Activated CD4-positive, alpha-beta T cell treated with anti-CD3 and anti-CD28 coated beads, Interleukin-2, amount 50 U/mL, for 4 hours (primary cell): ENCODE measurements around the gene MGAT4B.
"Not testable (repeated sequence)": the region's sequence is repeated elsewhere in the genome, so short reads cannot be mapped to it uniquely, and the experiment has no call there.

Source experiments
- DNase-seq, 2 experiments: peaks; one replicate each; pipeline ENCODE4 v3.0.0-alpha.2; 2020

MGAT4B gene

DNA sequence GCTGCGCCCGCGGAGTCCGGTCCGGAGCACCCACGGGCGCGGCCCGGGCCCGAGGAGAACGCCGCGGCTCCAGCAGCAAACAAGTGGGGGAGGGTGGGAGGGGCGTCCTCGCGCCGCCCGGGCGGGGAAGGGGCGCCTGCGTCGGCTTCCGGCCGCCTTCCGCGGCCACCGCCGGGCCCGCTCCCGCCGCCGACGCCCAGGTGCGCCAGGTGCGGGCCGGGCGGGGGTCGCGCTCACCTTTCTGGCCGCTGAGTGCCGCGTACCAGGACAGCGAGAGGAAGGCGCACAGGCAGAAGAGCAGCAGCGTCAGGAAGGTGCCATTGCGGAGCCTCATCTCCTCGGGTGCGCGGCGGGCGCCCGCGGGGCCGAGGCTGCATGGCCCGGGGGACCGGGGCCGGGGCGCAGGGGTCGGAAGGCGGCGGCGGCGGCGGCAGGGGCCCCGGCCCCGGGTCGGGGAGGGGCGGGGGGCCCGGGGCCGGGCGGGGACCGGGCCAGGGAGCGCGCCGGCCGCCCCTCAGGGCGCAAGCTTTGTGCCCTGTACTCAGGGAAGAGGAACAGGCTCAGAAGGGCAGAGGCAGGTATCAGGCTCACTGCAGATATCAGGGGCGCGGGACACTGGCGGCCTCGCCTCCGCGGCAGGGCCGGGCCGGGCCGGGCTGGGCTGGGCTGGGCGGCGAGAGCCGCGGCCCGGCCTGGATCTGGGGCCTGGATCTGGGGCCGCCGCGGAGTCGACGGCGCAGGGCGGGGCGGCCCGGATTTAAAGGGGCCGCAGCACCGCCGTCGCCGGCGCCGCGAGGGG, at the start of gene MGAT4B:
TSS of gene MGAT4B (minus strand) at position 617 of the 799 bp plus-strand sequence. CDS start at position 334, 283 bp downstream.
- DNase-seq, result peak in 1 of 2 experiments; percentile 34

DNA sequence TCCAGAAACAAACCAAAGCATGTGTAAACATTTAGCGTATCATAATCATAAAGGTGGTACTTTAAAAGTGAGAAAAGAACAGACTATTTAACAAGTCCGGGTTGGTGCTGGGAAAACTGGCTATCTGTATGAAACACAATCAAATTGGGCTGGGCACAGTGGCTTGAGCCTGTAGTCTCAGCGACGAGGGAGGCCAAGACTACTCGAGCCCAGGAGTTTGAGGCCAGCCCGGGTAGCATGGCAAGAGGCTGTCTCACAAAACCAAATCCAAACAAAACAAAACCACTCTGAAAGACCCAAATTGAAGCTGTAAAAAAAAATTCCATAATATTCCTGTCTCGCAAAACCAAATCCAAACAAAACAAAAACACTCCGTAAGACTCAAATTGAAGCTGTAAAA, 47.7 kb upstream of the MGAT4B start:
- no peak for DNase-seq

DNA sequence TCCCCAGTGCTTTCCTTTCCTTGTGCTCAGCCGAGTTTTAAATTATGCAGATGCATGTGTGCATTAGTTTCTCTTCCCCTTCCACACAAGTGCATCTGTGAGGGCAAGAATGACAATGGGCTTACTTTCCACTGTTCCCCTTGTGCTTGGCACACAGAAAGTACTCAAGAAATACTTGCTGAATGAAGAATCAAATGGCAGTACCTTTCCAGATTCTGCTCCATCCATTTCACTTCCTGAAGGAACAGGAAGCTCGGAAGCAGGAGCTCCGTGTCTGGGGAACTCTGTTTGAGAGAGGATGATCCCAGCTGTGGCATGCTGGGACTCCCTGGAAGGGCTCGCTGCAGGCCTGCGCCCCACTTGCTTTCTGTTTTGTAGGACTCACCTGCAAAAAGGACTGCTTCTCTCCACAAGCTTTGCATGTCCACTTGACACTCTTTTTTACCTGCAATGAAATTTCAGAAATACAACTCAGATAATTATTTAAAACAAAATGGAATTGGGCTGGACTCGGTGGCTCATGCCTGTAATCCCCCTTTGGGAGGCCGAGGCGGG, 46.4 kb upstream of the MGAT4B start:
- DNase-seq, result no peak

DNA sequence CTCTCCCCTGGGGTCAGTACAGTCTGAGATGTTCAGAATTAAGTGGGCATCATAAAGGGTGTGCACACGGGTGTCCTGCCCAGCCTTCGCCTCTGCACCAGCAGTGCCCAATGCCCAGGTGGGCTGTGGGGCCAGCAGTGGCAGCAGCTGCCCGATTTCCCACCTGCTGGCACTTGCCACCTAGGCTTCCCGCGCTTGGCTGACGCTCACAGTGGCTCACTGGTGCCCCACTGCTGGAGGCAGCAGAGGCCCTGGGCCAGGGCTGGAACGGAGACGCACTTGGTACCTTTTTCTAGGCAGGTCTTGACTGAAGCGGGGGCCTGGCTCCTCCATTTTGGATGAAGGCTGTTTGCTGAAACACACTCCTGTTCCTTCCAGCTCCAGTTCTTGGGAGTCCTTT, 35.0 kb upstream of the MGAT4B start:
- DNase-seq, result no peak

DNA sequence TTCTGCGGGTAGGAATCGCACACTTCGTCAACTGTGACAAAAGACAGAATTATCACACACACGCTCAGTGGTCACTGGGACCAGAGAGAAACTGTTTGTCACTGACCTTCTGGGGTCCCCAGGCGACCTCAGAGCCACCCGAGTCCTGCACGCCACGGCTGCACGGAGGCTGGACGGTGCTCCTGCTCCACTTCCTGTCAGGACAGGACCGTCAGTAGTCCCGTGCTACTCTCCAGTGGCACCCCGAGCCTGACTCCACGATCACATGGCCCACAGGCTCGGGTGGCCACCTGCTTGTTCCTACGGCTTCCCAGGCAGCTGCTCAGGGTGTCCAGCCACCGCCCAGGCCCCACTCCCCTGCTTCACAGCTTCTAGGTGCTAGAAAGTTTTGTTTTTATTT, 34.1 kb upstream of the MGAT4B start:
- no peak for DNase-seq

DNA sequence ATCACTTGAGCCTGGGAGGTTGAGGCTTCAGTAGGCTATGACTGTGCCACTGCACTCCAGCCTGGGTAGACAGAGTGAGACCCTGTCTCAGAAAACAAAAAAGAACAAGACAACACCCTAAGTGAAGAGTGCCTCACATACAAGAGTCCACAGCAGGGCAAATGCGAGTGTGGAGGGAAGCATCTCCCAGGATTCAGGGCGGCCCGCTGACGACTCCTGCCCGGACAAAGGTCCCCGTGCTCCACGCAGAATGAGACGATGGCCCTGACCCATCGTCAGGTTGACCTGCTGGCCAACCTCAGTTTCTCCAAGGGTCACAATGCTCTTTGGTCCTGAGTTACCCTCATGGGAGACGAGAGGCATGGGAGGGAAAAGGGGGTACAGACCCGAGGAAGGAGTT, 33.7 kb upstream of the MGAT4B start:
- no peak for DNase-seq

DNA sequence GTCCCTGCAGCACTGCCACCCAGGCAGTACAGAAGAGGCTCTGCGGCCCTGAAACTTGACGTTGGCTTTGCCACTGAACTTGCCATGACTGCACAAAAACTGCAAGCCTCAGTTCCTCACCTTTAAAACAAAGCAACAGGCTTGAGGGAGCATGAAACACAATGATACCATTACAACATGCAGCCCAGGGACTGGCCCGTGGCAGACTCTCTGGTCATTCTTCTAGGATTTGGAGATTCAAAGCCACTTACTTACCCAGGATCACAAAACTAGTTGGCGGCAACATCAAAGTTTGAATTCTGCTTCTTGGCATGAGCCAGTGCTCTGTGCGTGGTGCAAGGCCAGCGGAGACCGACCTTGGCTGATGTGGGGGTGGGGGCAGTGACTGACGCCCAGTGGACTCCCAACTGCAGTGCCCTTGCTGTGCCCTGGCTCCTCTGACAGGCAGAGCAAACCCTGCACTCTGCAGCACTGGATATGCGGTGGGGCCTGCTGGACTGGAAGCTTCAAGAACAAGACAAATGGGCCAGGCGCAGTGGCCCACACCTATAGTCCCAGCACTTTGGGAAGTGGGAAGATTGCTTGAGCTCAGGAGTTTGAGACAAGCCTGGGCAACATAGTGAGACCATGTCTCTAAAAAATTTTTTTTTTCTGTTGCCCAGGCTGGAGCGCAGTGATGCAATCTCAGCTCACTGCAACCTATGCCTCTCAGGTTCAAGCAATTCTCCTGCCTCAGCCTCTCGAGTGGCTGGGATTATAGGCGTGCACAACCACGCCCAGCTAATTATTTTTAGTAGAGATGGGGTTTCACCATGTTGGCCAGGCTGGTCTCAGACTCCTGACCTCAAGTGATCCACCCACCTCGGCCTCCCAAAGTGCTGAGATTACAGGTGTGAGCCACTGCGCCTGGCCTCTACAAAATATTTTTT, 32.9 kb upstream of the MGAT4B start:
- no peak for DNase-seq

DNA sequence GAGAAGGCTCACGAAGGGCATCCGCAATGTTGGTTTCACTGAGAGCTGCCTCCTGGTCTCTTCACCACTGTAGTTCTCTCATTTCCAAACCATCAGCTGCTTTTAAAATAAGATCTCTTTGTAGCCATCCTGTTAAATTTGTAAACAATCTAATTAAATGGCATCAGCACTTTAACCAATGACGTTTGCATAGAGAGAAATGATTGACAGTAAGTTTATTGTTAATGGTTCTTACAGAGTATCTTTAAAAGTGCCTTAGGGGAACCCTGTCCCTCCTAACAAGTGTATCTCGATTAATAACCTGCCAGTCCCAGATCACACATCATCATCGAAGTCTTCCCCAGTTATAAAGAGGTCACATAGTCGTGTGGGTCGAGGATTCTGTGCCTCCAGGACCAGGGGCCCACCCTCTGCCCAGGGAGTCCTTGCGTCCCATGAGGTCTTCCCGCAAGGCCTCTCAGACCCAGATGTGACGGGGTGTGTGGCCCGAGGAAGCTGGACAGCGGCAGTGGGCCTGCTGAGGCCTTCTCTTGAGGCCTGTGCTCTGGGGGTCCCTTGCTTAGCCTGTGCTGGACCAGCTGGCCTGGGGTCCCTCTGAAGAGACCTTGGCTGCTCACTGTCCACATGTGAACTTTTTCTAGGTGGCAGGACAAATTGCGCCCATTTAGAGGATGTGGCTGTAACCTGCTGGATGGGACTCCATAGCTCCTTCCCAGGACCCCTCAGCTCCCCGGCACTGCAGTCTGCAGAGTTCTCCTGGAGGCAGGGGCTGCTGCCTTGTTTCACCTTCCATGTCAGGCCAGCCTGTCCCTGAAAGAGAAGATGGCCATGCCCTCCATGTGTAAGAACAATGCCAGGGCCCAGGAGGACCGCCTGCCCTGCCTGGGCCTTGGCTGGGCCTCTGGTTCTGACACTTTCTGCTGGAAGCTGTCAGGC, 30.7 kb upstream of the MGAT4B start:
- no peak for DNase-seq

DNA sequence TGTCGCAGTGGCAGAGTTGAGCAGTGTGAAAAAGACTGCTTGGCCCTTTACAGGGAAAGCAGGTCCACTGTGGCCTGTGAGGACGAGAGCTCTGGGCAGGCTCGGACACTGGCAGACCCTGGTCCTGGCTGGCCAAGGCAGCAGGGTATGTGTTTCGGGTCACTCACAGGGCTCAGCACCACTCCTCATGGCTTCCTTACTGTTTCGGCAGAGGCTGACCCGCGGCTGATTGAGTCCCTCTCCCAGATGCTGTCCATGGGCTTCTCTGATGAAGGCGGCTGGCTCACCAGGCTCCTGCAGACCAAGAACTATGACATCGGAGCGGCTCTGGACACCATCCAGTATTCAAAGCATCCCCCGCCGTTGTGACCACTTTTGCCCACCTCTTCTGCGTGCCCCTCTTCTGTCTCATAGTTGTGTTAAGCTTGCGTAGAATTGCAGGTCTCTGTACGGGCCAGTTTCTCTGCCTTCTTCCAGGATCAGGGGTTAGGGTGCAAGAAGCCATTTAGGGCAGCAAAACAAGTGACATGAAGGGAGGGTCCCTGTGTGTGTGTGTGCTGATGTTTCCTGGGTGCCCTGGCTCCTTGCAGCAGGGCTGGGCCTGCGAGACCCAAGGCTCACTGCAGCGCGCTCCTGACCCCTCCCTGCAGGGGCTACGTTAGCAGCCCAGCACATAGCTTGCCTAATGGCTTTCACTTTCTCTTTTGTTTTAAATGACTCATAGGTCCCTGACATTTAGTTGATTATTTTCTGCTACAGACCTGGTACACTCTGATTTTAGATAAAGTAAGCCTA, 29.8 kb upstream of the MGAT4B start:
- DNase-seq, result peak; percentile 41 to 55

DNA sequence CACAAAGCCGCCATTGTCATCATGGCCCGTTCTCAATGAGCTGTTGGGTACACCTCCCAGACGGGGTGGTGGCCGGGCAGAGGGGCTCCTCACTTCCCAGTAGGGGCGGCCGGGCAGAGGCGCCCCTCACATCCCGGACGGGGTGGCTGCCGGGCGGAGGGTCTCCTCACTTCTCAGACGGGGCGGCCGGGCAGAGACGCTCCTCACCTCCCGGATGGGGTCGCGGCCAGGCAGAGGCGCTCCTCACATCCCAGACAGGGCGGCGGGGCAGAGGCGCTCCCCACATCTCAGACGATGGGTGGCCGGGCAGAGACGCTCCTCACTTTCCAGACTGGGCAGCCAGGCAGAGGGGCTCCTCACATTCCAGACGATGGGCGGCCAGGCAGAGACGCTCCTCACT, 28.2 kb upstream of the MGAT4B start:
- DNase-seq, result not testable (repeated sequence)

DNA sequence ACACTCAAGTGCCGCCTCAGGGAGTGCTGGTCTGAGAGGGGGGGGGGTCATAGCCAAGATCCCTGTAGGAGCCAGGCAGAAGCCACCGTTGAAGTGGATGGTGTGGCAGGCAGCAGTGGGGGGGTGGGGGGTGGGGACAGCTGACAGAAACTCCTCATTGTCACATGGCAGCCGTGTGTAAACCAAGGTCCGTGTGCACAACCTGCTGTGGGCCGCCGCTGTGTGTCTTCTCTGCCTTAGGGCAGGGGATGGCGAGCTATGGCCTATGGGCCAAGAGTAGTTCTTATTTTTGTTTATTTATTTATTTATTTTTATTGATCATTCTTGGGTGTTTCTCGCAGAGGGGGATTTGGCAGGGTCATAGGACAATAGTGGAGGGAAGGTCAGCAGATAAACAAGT, 27.5 kb upstream of the MGAT4B start:
- no peak for DNase-seq

DNA sequence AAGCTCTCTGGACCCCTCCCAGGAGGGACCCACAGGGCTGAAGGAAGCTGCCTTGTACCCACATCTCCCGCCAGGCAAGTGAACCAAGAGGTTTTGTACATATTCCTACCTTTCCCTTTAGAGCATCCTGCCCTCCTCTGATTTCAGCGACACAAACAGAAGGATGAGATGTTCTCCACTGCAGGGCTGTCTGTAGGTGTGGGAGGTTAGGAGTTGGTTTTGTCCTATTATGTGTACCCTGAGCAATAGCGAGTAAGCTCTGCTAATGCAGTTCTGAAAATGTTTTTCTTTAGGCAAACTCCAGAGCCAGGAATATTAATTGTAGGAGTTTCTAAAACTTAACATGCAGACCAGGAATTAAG, 27.0 kb upstream of the MGAT4B start:
- DNase-seq, result no peak

DNA sequence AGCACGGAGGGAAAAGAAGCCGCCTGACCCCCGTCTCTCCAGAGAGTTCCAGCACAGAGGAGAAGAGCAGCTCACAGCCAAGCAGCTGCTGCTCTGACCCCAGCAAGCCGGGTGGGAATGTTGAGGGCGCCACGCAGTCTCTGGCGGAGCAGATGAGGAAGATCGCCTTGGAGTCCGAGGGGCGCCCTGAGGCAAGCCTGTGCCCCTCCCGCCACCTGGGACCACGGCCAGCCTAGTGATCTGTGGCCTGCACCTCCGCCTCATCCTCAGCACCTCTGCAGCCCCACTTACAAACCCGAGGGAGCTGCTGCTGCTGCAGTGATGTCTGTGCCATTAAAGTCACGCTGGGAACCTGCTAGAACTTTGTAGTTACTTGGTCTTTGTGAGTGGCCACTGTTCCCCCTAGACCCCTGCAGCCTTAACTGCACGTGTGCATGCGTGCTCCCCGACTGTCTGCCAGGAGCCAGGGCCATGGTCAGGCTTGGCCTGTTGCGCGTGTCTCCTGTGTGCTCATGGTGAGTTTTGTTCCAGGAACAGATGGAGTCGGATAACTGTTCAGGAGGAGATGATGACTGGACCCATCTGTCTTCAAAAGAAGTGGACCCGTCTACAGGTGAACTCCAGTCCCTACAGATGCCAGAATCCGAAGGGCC, 26.5 kb upstream of the MGAT4B start:
- no peak for DNase-seq

DNA sequence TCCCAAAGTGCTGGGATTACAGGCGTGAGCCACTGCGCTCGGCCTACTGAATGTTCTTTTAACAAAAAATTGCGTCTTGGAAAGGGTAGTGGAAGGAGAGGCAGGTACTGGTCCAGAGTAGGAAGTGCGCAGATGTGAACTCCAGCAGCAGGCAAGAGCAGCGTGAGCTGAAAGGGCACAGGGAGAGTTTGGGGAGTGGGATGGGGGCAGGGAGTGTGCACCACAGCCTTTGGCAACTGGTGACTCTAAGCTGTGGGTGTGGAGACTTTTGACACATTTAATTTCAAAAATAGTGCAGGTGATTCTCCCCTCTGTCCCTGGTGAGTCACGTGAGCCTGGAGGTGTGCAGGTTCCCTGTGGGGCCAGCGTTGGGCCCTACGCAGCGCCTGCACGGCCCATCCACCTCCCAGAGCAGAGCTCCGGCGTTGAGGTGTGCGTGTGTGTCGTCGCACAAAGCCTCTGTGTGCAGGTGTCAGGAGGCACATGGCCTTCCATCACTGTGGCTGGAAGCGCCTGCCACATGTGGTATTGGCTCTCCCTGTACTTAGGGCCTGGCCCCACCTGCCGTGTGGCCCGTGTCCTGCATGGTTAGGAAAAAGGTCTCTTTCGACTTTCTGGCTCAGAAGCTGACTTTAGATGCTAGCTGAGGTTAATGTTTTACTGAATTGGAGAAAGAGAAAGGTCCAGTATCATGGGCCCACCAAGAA, 25.5 kb upstream of the MGAT4B start:
- DNase-seq, result no peak

DNA sequence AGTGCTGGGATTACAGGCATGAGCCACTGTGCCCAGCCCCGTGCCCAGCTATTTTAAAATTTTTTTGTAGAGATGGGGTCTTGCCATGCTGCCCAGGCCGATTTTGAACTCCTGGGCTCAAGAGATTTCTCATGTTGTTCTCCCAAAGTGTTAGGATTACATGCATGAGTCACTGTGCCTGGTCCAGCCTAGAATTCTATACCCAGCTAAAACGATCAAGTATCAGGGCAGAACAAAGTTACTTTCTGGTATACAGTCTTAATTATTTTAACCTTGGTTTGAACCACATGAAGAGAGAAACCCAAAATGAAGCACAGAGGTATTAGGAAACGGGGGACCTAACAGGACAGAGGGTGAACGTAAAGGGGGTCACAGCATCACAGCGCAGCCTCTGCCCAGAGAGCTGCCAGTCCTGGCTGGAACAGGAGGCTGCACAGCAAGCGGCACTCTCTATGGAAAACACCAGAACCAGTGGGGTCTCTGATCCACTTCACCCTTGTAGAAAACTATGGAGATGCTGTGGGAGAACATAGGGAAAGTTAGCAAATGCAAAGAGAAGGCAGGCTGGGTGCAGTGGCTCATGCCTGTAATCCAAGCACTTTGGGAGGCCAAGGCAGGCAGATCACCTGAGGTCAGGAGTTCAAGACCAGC, 24.3 kb upstream of the MGAT4B start:
- no peak for DNase-seq

DNA sequence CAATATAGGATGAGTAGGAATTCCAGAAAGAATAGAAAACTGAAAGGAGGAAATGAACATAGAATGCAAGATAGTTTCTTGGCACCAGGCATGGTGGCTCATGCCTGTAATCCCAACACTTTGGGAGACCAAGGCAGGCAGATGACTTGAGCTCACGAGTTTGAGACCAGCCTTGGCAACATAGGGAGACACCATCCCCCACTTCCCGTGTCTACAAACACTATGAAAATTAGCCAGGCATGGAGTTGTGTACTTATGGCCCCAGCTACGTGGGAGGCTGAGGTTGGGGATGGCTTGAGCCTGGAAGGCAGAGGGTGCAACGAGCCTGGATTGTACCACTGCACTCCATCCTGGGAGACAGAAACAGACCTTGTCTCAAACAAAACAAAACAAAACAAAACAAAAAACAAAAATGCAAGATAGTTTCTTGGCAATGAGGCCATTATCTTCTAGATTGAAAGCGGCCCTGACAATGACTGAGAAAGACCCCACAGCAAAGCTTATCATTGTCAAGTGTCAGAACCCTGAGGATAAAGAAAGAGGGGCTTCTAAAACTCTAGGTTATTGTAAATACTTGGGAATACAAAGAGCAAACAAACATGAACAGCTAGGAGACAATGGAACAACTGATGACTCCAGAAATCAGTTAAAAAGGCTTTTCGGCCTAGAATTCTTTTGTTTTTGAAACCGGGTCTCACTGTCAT, 23.2 kb upstream of the MGAT4B start:
- no peak for DNase-seq

DNA sequence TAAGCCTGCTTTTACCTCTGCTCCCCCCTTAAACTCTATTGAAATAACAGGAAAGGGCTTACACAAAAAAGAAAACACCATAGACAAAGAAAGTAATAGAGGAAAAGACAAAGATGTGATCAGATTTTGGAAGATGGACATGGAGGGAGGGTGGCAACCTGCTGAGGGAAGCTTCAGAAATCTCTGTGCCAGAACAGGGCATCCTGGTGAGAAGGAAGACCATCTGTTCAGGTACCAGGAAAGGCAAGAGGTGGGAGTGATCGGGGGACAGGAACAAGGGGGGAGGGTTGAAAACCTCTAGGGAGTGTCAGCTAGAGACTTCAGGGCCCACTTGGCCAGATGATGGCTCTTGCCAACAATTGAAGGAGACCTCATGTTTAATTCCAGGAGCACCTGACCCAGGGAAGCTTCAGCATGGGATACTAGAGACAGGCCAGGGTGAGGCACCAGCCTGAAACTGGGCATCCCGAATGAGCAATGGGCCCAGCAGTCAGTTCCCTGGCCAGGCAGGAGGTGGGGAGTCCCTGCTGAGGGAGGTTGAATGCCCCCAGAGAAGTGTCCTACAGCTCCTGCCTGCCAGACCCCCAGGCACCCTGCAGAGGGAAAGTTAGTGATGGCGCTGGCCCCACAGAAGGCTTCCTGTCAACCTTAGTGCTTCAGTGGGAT, 22.2 kb upstream of the MGAT4B start:
- DNase-seq, result no peak

DNA sequence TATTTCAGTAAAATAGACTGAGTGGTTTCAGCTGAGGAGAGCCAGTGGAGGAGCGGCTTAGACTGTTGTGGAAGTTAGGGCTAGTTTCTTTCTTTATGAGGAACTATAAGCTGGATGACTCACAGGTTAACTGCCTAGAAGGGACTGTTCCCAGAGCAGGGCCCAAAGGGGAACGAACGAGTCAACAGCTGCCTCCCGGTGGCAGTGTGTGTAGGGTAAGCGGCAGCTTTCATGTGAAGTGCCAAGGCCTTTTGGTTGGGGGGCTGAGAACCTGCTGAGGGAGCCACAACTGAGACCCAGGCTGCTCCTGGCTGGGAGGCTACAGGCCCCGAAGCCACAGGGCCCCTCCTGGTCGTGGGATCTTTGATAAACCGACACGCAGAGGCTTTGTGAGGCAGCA, 21.0 kb upstream of the MGAT4B start:
- peak; percentile 41 to 56 for DNase-seq
